Thyroid gland (tissue), 4 donors: ENCODE data around the gene ZNF527.
"Not testable (repeated sequence)": the region's sequence is repeated elsewhere in the genome, so short reads cannot be mapped to it uniquely, and the experiment has no call there.

Experiments
- POLR2A ChIP-seq, 2 donors: fragments of 450-650 bp; IDR thresholded peaks; one replicate each; pipeline ENCODE4 v1.6.1; 2017; ENCODE audit warnings: antibody characterized with exemption in 2 of 2, mild to moderate bottlenecking in 2 of 2, moderate library complexity in 1 of 2
- TF ChIP-seq, protein P1 (sequence below), 6 experiments: fragments of 200-600 bp in 3 of 6; fragments of 450-650 bp in 3 of 6; sonication (generic) in 3 of 6; IDR thresholded peaks; one replicate each; pipeline ENCODE4 v1.5.1; 2016 to 2019; ENCODE audit warnings: antibody characterized with exemption in 6 of 6, mild to moderate bottlenecking in 2 of 6, inconsistent platforms in 1 of 6, moderate library complexity in 1 of 6

DNA sequence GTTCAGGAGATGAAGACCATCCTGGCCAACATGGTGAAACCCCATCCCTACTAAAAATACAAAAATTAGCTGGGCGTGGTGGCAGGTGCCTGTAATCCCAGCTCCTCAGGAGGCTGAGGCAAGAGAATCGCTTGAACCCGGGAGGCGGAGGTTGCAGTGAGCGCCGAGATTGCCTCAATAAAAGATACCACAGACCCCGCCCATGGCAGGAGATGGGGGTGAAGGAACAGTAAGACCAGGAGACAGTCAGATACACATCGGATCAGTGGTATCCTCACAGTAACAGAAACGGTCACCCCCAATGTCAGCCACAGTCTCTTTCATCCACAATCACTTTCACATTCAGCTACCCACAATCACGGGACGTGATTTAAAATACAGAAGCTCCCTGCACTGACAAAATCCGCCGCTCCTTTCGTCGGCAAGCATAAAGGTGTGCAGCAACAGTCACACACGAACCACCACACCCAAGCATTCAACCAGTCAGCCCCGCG, 466 bp upstream of the ZNF527 start:
- TF ChIP-seq, protein P1, sequence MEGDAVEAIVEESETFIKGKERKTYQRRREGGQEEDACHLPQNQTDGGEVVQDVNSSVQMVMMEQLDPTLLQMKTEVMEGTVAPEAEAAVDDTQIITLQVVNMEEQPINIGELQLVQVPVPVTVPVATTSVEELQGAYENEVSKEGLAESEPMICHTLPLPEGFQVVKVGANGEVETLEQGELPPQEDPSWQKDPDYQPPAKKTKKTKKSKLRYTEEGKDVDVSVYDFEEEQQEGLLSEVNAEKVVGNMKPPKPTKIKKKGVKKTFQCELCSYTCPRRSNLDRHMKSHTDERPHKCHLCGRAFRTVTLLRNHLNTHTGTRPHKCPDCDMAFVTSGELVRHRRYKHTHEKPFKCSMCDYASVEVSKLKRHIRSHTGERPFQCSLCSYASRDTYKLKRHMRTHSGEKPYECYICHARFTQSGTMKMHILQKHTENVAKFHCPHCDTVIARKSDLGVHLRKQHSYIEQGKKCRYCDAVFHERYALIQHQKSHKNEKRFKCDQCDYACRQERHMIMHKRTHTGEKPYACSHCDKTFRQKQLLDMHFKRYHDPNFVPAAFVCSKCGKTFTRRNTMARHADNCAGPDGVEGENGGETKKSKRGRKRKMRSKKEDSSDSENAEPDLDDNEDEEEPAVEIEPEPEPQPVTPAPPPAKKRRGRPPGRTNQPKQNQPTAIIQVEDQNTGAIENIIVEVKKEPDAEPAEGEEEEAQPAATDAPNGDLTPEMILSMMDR (IDR thresholded peaks at IDR 0.05), result not testable (repeated sequence)
- not testable (repeated sequence) for TF ChIP-seq POLR2A (IDR thresholded peaks at IDR 0.05)
